ENCODE results near the gene SHROOM3.

Gene SHROOM3

GRCh38 chr4:76544725-76545124, 109.7 kb downstream of the SHROOM3 start:
- DNase-seq: no peak

- no peak for DNase-seq
These were observed 110.3 kb downstream of the SHROOM3 start for GRCh38 chr4:76545226-76545884.

- DNase-seq: no peak
These were observed 111.3 kb downstream of the SHROOM3 start for GRCh38 chr4:76546327-76546726.

GRCh38 chr4:76546759-76547742, 112.0 kb downstream of the SHROOM3 start:
- DNase-seq: no peak

- DNase-seq: no peak
These were observed 113.7 kb downstream of the SHROOM3 start for GRCh38 chr4:76548704-76549103.

GRCh38 chr4:76549765-76550164, 114.7 kb downstream of the SHROOM3 start:
- DNase-seq: no peak

GRCh38 chr4:76550966-76551780, 116.1 kb downstream of the SHROOM3 start:
- DNase-seq: no peak

GRCh38 chr4:76554630-76555029, 119.6 kb downstream of the SHROOM3 start:
- DNase-seq: no peak

- no peak for DNase-seq
These were observed 121.4 kb downstream of the SHROOM3 start for GRCh38 chr4:76556452-76556851.

GRCh38 chr4:76558396-76559235, 123.6 kb downstream of the SHROOM3 start:
- no peak for DNase-seq

- DNase-seq: no peak
These were observed 124.4 kb downstream of the SHROOM3 start for GRCh38 chr4:76559236-76560071.

- no peak for DNase-seq
These were observed 127.1 kb downstream of the SHROOM3 start for GRCh38 chr4:76562161-76562560.

- no peak for DNase-seq
These were observed 127.9 kb downstream of the SHROOM3 start for GRCh38 chr4:76562836-76563453.

GRCh38 chr4:76563454-76564122, 128.6 kb downstream of the SHROOM3 start:
- no peak for DNase-seq

- DNase-seq: no peak
These were observed 129.3 kb downstream of the SHROOM3 start for GRCh38 chr4:76564123-76564915.

- no peak for DNase-seq
These were observed 133.2 kb downstream of the SHROOM3 start for GRCh38 chr4:76568262-76568661.

- no peak for DNase-seq
These were observed 134.2 kb downstream of the SHROOM3 start for GRCh38 chr4:76569225-76569624.

- no peak for DNase-seq
These were observed 134.7 kb downstream of the SHROOM3 start for GRCh38 chr4:76569706-76570105.

Data from stimulated activated CD4-positive, alpha-beta T cell treated with anti-CD3 and anti-CD28 coated beads, Interleukin-12 subunit alpha, Interleukin-12 subunit beta, amount 100 ng/mL, for 4 hours (primary cell).